Right cardiac atrium (tissue), 5 donors: Measurements from ENCODE around the gene CHST15. TPM values are rescaled to one million over a fixed set of nuclear protein-coding genes. Genes with fewer than 3 reads are reported as not detected.

Experiments
- ATAC-seq, 2 donors: fragments of 200-7000 bp; cut with Tn5 transposase; one replicate each; pipeline versions ENCODE4 v1.8.0 to v1.9.1; 2020; ENCODE audit warnings: moderate library complexity in 2 of 2, mild to moderate bottlenecking in 1 of 2
- DNase-seq, 3 donors: peaks; one replicate each; pipeline ENCODE4 v3.0.0-alpha.2; 2020
- H3K27ac ChIP-seq: one replicate; pipeline ENCODE4 v1.5.1; 2013; ENCODE audit warnings: mild to moderate bottlenecking, low read length, control low read depth, moderate library complexity
- H3K27me3 ChIP-seq: one replicate; pipeline ENCODE4 v1.6.1; 2013; ENCODE audit not compliant: control insufficient read depth, insufficient read depth
- H3K4me1 ChIP-seq: one replicate; pipeline ENCODE4 v1.6.1; 2013; ENCODE audit warnings: low read length; ENCODE audit not compliant: control insufficient read depth, insufficient read depth
- H3K4me3 ChIP-seq: one replicate; pipeline ENCODE4 v1.5.1; 2013; ENCODE audit warnings: low read length, control low read depth
- H3K9me3 ChIP-seq: one replicate; pipeline ENCODE4 v1.6.1; 2013; ENCODE audit warnings: low read length; ENCODE audit not compliant: control insufficient read depth
- WGBS: extraction: QIAGEN DNeasy Blood & Tissue Kit; methylation state at CpG from one replicate; pipeline ENCODE4 v1.1.7; 2013; 5-methylcytosine and 5-hydroxymethylcytosine counted together
- intact Hi-C, 4 donors: fragments of 100-400 bp; cut with DNase I; formaldehyde crosslinking; loops; one replicate each; pipeline versions ENCODE4 v1.11.0 to v1.14.0; 2022 to 2023
- polyA plus RNA-seq: library from polyadenylated mRNA; stranded (reverse); fragments of 200-250 nt; gene quantifications from one replicate; pipeline ENCODE4 v1.2.3, GENCODE V29; 2013
- total RNA-seq, 4 donors: library from RNA; stranded (reverse); fragmentation: NEBNext Ultra II Directional; extraction: Animal tissue kit (Norgen Biotek cat#: 25700); gene quantifications; one replicate each; pipeline ENCODE4 v1.2.1, GENCODE V29; 2021
- donor health status: healthy with polysubstance abuse.
- donor health status: DM: no; HTN: yes; CAD: no.
- donor health status: DM: no; HTN: no; CAD: no.
- donor health status: DM: no; HTN: yes; CAD: no; lungs with severe emphysema.
- donor health status: DM: yes; HTN: yes; CAD: no.

The CHST15 gene
- total and polyA plus RNA-seq, 5 donors: 2.2 to 11.9 (median 8.2) TPM

- Histone ChIP-seq H3K9me3 (no peaks in the 10 kb centered on the region), H3K4me3 (no peak overlapping the region), H3K27me3 (no peaks in the 10 kb centered on the region), H3K27ac (no peak overlapping the region), H3K4me1 (peaks cover 5% of the 10 kb centered on the region)
- no peak for ATAC-seq
- 92% methylated on average over 15 of the region's 15 CpGs for WGBS
- intact Hi-C loops: no loop called here
- DNase-seq: no peak
These were observed 62.8 kb downstream of the CHST15 start for GRCh38 chr10:124030492-124031110.

DNA sequence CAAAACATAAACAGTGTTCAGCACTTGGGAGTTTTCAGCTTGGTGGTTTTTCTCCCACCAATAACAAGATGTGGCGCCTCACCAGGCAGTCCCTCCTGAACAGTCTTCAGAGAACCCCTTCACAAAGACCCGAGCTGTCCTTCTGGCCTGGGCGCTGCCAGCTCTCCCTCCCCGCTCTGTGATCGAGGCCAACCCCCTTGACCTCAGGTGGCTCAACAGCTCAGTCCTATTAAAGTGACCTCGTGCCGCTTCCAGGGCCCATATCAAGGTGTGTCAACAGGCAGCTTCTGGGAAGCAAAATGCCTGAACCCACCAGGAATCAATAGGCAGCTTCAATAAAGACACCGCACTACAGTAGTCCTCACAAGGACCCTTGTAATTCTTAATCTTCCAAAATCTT is 63.3 kb downstream of the CHST15 start:
- DNase-seq (no peak), ATAC-seq (no peak)
- no peak overlapping the region for H3K4me3 ChIP-seq
- H3K9me3 ChIP-seq: no peaks in the 10 kb centered on the region
- no peaks in the 10 kb centered on the region for H3K27me3 ChIP-seq
- H3K27ac ChIP-seq: no peak overlapping the region
- intact Hi-C loops: no loop called here
- peaks cover 5% of the 10 kb centered on the region for H3K4me1 ChIP-seq
- 96% methylated on average over 8 of the region's 8 CpGs for WGBS

- no peak overlapping the region for H3K27ac ChIP-seq
- intact Hi-C loops: no loop called here
These were observed 63.8 kb downstream of the CHST15 start for GRCh38 chr10:124029559-124029958.

DNA sequence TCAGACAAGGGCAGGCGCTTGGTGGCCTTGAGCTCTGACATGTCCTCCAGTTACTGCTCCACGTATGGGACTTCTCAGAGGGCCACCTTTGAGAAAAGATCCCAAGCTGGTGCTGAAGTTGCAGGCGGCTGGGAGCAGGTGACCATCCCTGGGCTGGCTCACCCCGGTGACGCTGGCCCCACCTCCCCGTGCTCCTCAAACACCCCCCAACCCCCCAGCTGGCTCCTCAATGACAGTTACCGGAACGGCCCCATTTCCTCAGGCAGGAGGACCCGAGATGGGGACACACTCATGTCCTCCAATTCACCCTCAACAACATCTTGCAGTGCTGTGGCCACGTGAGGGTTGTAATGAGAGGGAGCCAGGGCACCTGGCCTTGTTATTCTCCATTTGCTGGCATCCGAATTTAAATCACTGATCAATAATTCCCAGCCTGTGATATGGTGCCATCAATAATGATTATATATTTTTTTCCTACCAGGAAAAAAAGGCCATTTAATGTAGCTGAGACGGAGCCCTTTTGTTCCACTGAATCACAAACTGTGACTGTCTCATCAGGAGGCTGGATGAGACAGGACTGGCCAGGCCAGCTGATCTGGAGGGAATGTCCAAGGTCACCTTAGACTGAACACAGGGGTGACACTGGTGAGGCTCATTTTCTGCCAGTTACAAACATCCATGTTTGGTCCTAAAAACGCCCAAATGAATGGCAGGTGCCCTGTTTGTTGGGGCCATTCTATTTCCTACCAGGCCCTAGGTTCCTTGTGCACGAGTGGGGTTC is 64.5 kb downstream of the CHST15 start:
- peaks cover 4% of the 10 kb centered on the region for H3K4me1 ChIP-seq
- intact Hi-C loops: no loop called here
- H3K27ac ChIP-seq: no peak overlapping the region
- ATAC-seq: no peak
- no peak overlapping the region for H3K4me3 ChIP-seq
- H3K27me3 ChIP-seq: no peaks in the 10 kb centered on the region
- DNase-seq: no peak
- H3K9me3 ChIP-seq: no peaks in the 10 kb centered on the region
- WGBS: 92% methylated on average over 14 of the region's 14 CpGs

More at GRCh38 chr10:124029559-124029958, 63.8 kb downstream of the CHST15 start:
- no peak for DNase-seq
- no peak overlapping the region for H3K4me3 ChIP-seq
- ATAC-seq: no peak
- no peaks in the 10 kb centered on the region for H3K9me3 ChIP-seq
- 91% methylated on average over 12 of the region's 12 CpGs for WGBS
- H3K27me3 ChIP-seq: no peaks in the 10 kb centered on the region
- H3K4me1 ChIP-seq: peaks cover 5% of the 10 kb centered on the region

- Histone ChIP-seq H3K9me3 (no peaks in the 10 kb centered on the region), H3K4me1 (no peaks in the 10 kb centered on the region), H3K27ac (no peak overlapping the region), H3K4me3 (no peak overlapping the region), H3K27me3 (no peaks in the 10 kb centered on the region)
- ATAC-seq (no peak), DNase-seq (no peak)
- intact Hi-C loops: no loop called here
- 78% methylated on average over 9 of the region's 9 CpGs for WGBS
These were observed 65.7 kb downstream of the CHST15 start for GRCh38 chr10:124027651-124028050.

- H3K27me3 ChIP-seq: no peaks in the 10 kb centered on the region
- intact Hi-C loops: no loop called here
- no peaks in the 10 kb centered on the region for H3K9me3 ChIP-seq
- WGBS: 72% methylated on average over 12 of the region's 12 CpGs
- ATAC-seq (no peak), DNase-seq (no peak)
- no peaks in the 10 kb centered on the region for H3K4me1 ChIP-seq
- H3K27ac ChIP-seq: no peak overlapping the region
- H3K4me3 ChIP-seq: no peak overlapping the region
These were observed 66.3 kb downstream of the CHST15 start for GRCh38 chr10:124027031-124027611.

DNA sequence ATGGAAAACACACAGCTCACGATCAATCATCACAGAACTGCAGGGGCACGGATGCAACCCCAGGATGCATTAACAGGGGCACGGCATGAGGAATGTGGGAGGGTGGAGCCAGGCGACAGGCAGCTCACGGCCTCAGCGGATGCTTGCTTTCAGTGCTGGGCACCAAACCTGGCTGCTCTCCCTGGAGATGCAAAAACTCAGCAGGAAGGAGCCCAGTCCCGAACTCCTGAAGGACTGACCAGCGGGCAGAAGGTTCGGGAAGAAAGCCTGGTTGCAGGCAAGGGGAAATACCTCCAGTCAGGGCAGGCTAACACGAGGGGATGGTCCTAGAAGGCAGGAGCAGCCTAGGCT is 66.8 kb downstream of the CHST15 start:
- no peak overlapping the region for H3K27ac ChIP-seq
- WGBS: 73% methylated on average over 10 of the region's 10 CpGs
- no peak overlapping the region for H3K4me3 ChIP-seq
- ATAC-seq (no peak), DNase-seq (no peak)
- H3K27me3 ChIP-seq: no peaks in the 10 kb centered on the region
- H3K4me1 ChIP-seq: no peaks in the 10 kb centered on the region
- no peaks in the 10 kb centered on the region for H3K9me3 ChIP-seq
- intact Hi-C loops: no loop called here

- WGBS: 65% methylated on average over 13 of the region's 13 CpGs
- ATAC-seq: peak; percentile 34 to 55
- intact Hi-C loops: no loop called here
- Histone ChIP-seq H3K27ac (no peak overlapping the region), H3K4me1 (no peaks in the 10 kb centered on the region), H3K9me3 (no peaks in the 10 kb centered on the region), H3K27me3 (no peaks in the 10 kb centered on the region), H3K4me3 (no peak overlapping the region)
- DNase-seq: no peak
These were observed 67.5 kb downstream of the CHST15 start for GRCh38 chr10:124025660-124026588.

- Histone ChIP-seq H3K27me3 (no peaks in the 10 kb centered on the region), H3K4me3 (no peak overlapping the region), H3K9me3 (no peaks in the 10 kb centered on the region), H3K27ac (no peak overlapping the region), H3K4me1 (no peaks in the 10 kb centered on the region)
- no peak for ATAC-seq
- no peak for DNase-seq
- intact Hi-C loops: no loop called here
- 65% methylated on average over 5 of the region's 5 CpGs for WGBS
These were observed 68.2 kb downstream of the CHST15 start for GRCh38 chr10:124025152-124025551.

GRCh38 chr10:124022066-124022465 is 71.3 kb downstream of the CHST15 start:
- Histone ChIP-seq H3K4me3 (no peak overlapping the region), H3K27ac (no peak overlapping the region), H3K9me3 (no peaks in the 10 kb centered on the region), H3K4me1 (no peaks in the 10 kb centered on the region), H3K27me3 (no peaks in the 10 kb centered on the region)
- WGBS: 66% methylated on average over 8 of the region's 8 CpGs
- no peak for DNase-seq
- ATAC-seq: no peak
- intact Hi-C loops: no loop called here
